HCT116 (cell line): Measurements from ENCODE around the gene DNAAF8. TPM values are rescaled to one million over a fixed set of nuclear protein-coding genes. Genes with fewer than 3 reads are reported as not detected.

Experiments used
- ATAC-seq: fragments of 200-7000 bp; cut with Tn5 transposase; 2 replicates; pipeline ENCODE4 v1.9.1; 2020; ENCODE audit warnings: mild to moderate bottlenecking, moderate library complexity
- BruUV-seq: library from RNA; stranded (reverse); fragments of 400-500 nt; replicated peaks from 2 replicates; lab custom pipeline; 2021; lab: Mats Ljungman, UMichigan
- CTCF ChIA-PET: fragments of 300-600 bp; sonication (Branson Sonifier 250); formaldehyde crosslinking; loops from one replicate; lab custom pipeline; 2021; ENCODE audit warnings: antibody characterized with exemption; lab: Charles Lee
- POLR2A ChIA-PET: fragments of 300-600, 350-600 bp; sonication (Branson Sonifier 250); formaldehyde crosslinking; loops from one replicate; lab custom pipeline; 2021; ENCODE audit warnings: antibody characterized with exemption; lab: Charles Lee
- RAD21 ChIA-PET, 2 experiments: fragments of 300-600 bp; sonication (Branson Sonifier 250); formaldehyde crosslinking; loops; one replicate each; lab custom pipeline; 2023; ENCODE audit warnings: low total read pairs in 2 of 2; ENCODE audit not compliant: uncharacterized antibody in 2 of 2, unreplicated experiment in 2 of 2, low non-redundant PET in 1 of 2; lab: Charles Lee
- DNase-seq: peaks from one replicate; pipeline ENCODE4 v3.0.0-alpha.2; 2010; ENCODE audit warnings: low read depth, low spot score
- H2AFZ ChIP-seq: fragments of 200-600 bp; shearing (Covaris generic), sonication (generic); 2 replicates; pipeline ENCODE4 v1.6.1; 2017; ENCODE audit warnings: low read depth, mixed run types, mixed read lengths, antibody characterized with exemption, low read length; ENCODE audit not compliant: poor library complexity, severe bottlenecking
- H3K27ac ChIP-seq: 2 replicates; pipeline ENCODE4 v1.5.1; 2012; ENCODE audit warnings: low read depth, low read length
- H3K27me3 ChIP-seq: fragments of 200-600 bp; sonication (generic); 2 replicates; pipeline ENCODE4 v1.6.1; 2016; ENCODE audit warnings: mixed run types, low read length, mixed read lengths; ENCODE audit not compliant: insufficient read depth
- H3K36me3 ChIP-seq, 2 experiments: fragments of 200-500 bp in 1 of 2; fragments of 200-600 bp in 1 of 2; sonication (Bioruptor generic) in 1 of 2; sonication (generic) in 1 of 2; 2 replicates each; pipeline versions ENCODE4 v1.5.1 to v1.6.1; 2014 to 2016; ENCODE audit warnings: low read length in 2 of 2, inconsistent platforms in 1 of 2, mixed read lengths in 1 of 2, mixed run types in 1 of 2; ENCODE audit not compliant: insufficient read depth in 2 of 2, control insufficient read depth in 1 of 2
- H3K4me1 ChIP-seq, 2 experiments: fragments of 200-600 bp in 1 of 2; sonication (generic) in 1 of 2; 2 replicates each; pipeline versions ENCODE4 v1.5.1 to v1.6.1; 2012 to 2017; ENCODE audit warnings: low read length in 2 of 2, inconsistent platforms in 1 of 2, mild to moderate bottlenecking in 1 of 2, mixed read lengths in 1 of 2, mixed run types in 1 of 2, moderate library complexity in 1 of 2; ENCODE audit not compliant: insufficient read depth in 2 of 2, control insufficient read depth in 1 of 2
- H3K4me2 ChIP-seq: fragments of 200-600 bp; sonication (generic); 2 replicates; pipeline ENCODE4 v1.6.1; 2017; ENCODE audit warnings: mixed run types, low read length, mixed read lengths
- H3K4me3 ChIP-seq, 2 experiments: fragments of 200-600 bp in 1 of 2; sonication (generic) in 1 of 2; replicated peaks in 1 of 2; 2 replicates each; pipeline ENCODE4 v1.5.1; 2011 to 2016; ENCODE audit warnings: low read length in 2 of 2, control low read depth in 1 of 2, low read depth in 1 of 2, mild to moderate bottlenecking in 1 of 2, mixed read lengths in 1 of 2, mixed run types in 1 of 2
- H3K79me2 ChIP-seq: fragments of 200-600 bp; sonication (generic); 2 replicates; pipeline ENCODE4 v1.6.1; 2017; ENCODE audit warnings: mild to moderate bottlenecking, mixed run types, low read length, moderate library complexity, mixed read lengths; ENCODE audit not compliant: insufficient read depth
- H3K9ac ChIP-seq: fragments of 200-600 bp; sonication (generic); 2 replicates; pipeline ENCODE4 v1.6.1; 2016; ENCODE audit warnings: low read length, mixed read lengths
- H3K9me2 ChIP-seq: fragments of 200-600 bp; sonication (generic), shearing (Covaris generic); 2 replicates; pipeline ENCODE4 v1.6.1; 2017; ENCODE audit warnings: mixed run types, mild to moderate bottlenecking, moderate library complexity; ENCODE audit not compliant: insufficient read depth
- H3K9me3 ChIP-seq, 2 experiments: fragments of 200-500 bp in 1 of 2; fragments of 200-600 bp in 1 of 2; sonication (Bioruptor generic) in 1 of 2; sonication (generic) in 1 of 2; 2 replicates each; pipeline ENCODE4 v1.6.1; 2014 to 2017; ENCODE audit warnings: low read length in 2 of 2, mixed read lengths in 2 of 2, inconsistent platforms in 1 of 2, low read depth in 1 of 2, mild to moderate bottlenecking in 1 of 2, mixed run types in 1 of 2, moderate library complexity in 1 of 2; ENCODE audit not compliant: control insufficient read depth in 1 of 2, insufficient read depth in 1 of 2
- H4K20me1 ChIP-seq: fragments of 200-600 bp; sonication (generic), shearing (Covaris generic); 2 replicates; pipeline ENCODE4 v1.6.1; 2017; ENCODE audit warnings: mixed run types, mild to moderate bottlenecking, moderate library complexity; ENCODE audit not compliant: insufficient read depth
- CBX3 ChIP-seq: IDR thresholded peaks from 2 replicates; pipeline ENCODE4 v1.6.1; 2012; ENCODE audit warnings: low read depth
- ELF1 ChIP-seq: IDR thresholded peaks from 2 replicates; pipeline ENCODE4 v1.6.1; 2012; ENCODE audit warnings: low read depth, borderline replicate concordance
- ZFX ChIP-seq: fragments of 450-650 bp; IDR thresholded peaks from 2 replicates; pipeline ENCODE4 v1.6.1; 2017
- ZNF274 ChIP-seq: fragments of 200-500 bp; sonication (Bioruptor generic); IDR thresholded peaks from 2 replicates; pipeline ENCODE4 v1.6.1; 2014; ENCODE audit warnings: mild to moderate bottlenecking, low read depth, low read length, inconsistent platforms
- intact Hi-C: fragments of 100-400 bp; cut with micrococcal nuclease; formaldehyde crosslinking; loops from 2 replicates; pipeline ENCODE4 v1.10.0; 2022
- total RNA-seq: library from RNA; stranded (reverse); gene quantifications from one replicate; pipeline ENCODE4 v1.2.1, GENCODE V29; 2021; ENCODE audit not compliant: unreplicated experiment

DNAAF8 gene
- total RNA-seq, 1 experiment from 2014 or later = 1.0 TPM

DNA sequence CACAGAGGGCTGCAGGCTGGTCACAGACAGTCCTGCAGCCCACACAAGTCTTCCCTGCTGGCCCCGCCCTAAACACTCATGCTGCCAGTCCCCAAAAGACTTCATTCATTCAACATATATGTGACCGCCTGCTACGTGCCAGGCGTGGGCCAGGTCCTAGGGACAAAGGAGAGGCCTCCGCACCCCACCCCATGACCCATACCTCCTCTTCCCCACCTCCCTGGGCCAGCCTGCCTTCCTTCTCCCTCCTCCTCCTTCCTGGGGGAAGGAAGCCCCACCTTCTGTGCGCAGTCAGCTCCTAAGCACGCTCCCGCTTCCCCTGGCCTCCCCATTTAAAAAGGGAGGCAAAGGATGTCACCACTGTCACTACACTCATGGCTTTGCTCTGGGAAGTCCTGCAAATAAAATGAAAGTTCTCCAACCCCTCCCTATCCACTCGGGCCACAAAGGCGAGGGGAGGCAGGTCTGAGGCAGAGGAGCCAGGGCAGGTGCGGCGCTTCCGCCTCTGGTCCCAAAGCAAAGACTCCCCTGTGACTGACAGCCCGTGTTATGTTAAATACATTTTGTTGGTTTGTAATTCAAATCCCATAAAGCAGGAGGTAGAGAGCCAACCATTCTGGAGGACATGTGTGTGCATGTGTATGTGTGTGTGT lies 9.0 kb downstream of the DNAAF8 start:
- H3K27me3 ChIP-seq = no peaks in the 10 kb centered on the region
- no peak overlapping the region for H3K9ac ChIP-seq
- intact Hi-C loops = no loop called here
- ChIA-PET RAD21 (no interaction called here), POLR2A (no interaction called here), CTCF (no interaction called here)
- no peaks in the 10 kb centered on the region for H3K36me3 ChIP-seq
- no peak overlapping the region for H3K4me2 ChIP-seq
- ATAC-seq (no peak), DNase-seq (no peak)
- no TSS peak for BruUV-seq
- H3K27ac ChIP-seq = no peak overlapping the region
- no peaks in the 10 kb centered on the region for H3K9me3 ChIP-seq
- no peak for TF ChIP-seq ZNF274
- H3K9me2 ChIP-seq = no peaks in the 10 kb centered on the region
- no peaks in the 10 kb centered on the region for H4K20me1 ChIP-seq
- no peak overlapping the region for H2AFZ ChIP-seq
- no peaks in the 10 kb centered on the region for H3K4me1 ChIP-seq
- no peak overlapping the region for H3K4me3 ChIP-seq
- H3K79me2 ChIP-seq = no peaks in the 10 kb centered on the region

DNA sequence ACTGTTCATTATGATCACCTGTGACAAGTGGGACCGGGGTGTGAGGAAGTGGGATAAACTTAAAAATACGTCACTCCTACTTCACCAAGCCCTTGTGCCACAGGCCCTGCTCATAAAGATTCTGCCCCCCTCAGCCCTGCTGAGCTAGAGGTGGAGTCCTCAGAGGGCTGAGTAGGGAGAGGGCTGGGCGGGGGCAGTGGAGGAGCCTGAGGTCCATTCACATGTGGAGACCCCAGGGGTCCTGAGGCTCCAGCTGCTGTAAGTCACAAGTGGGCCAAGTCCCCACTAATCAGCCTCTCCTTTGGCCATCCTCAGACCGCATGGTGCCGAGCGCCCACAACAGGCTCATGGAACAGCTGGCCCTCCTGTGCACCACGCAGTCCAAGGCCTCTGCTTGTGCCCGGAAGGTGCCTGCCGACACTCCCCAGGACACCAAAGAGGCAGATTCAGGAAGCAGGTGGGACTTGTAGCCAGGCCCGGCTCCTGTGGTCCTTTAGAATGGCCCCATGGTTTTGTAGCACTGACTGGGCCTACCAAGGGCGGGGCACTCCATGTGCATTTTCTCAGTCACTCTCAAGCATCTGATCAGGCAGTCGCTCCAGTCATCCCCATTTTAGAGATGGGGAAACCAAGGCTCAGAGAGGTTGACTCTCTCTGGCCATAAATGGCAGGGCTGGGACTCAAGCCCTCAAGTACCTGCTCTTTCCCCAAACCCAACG lies 10.4 kb downstream of the DNAAF8 start:
- H2AFZ ChIP-seq = no peak overlapping the region
- H3K27ac ChIP-seq = no peak overlapping the region
- ChIA-PET POLR2A (interaction anchor here (1.2 kb wide), 1 partner anchor 10 kb away, joined by 4 read pairs; the partner anchor contains the start of genes ANKS3 and DNAAF8), CTCF (no interaction called here), RAD21 (no interaction called here)
- H3K27me3 ChIP-seq = no peaks in the 10 kb centered on the region
- BruUV-seq = no TSS peak
- H3K79me2 ChIP-seq = no peaks in the 10 kb centered on the region
- H3K4me3 ChIP-seq = no peak overlapping the region
- H3K9me3 ChIP-seq = no peaks in the 10 kb centered on the region
- ATAC-seq = no peak
- no peaks in the 10 kb centered on the region for H3K4me1 ChIP-seq
- TF ChIP-seq CBX3 (no peak), ZFX (peak; percentile 17; the same call in 1 of the 2 replicates), ELF1 (no peak)
- H3K4me2 ChIP-seq = no peak overlapping the region
- intact Hi-C loops = no loop called here
- no peak overlapping the region for H3K9ac ChIP-seq
- no peaks in the 10 kb centered on the region for H4K20me1 ChIP-seq
- DNase-seq = no peak
- H3K9me2 ChIP-seq = no peaks in the 10 kb centered on the region
- H3K36me3 ChIP-seq = no peaks in the 10 kb centered on the region
